ENCODE results near the gene SMIM45.

- TF ChIP-seq CTCF (IDR thresholded peaks at IDR 0.05) (no peak), POLR2AphosphoS5 (IDR thresholded peaks at IDR 0.05) (no peak)
Measured at GRCh38 chr22:41987276-41987675, 35.3 kb downstream of the SMIM45 start.

Measured in breast epithelium (tissue), 3 donors.